HepG2 (cell line): ENCODE measurements around the gene GRID1. TPM values are rescaled to one million over a fixed set of nuclear protein-coding genes. Genes with fewer than 3 reads are reported as not detected.

Source experiments
- ATAC-seq: fragments of 200-7000 bp; cut with Tn5 transposase; 3 replicates; pipeline ENCODE4 v1.9.1; 2020; ENCODE audit warnings: mild to moderate bottlenecking, moderate library complexity
- BruUV-seq: library from RNA; stranded (reverse); fragments of 400-500 nt; replicated peaks from 2 replicates; lab custom pipeline; 2021; lab: Mats Ljungman, UMichigan
- CTCF ChIA-PET: fragments of 300-600 bp; formaldehyde crosslinking; extraction: SDS; loops from one replicate; lab custom pipeline; 2021; ENCODE audit warnings: low total read pairs, inconsistent platforms, low intra/inter-chr PET ratio; lab: Yijun Ruan, JAX
- POLR2A ChIA-PET: fragments of 350-600 bp; sonication (Branson Sonifier 250); formaldehyde crosslinking; loops from one replicate; lab custom pipeline; 2020; ENCODE audit warnings: antibody characterized with exemption, inconsistent platforms; lab: Yijun Ruan, JAX
- DNase-seq: peaks from one replicate; pipeline ENCODE4 v3.0.0-alpha.2; 2015; ENCODE audit warnings: low spot score
- FAIRE-seq: peaks from 3 replicates; lab custom pipeline; 2011; peaks lifted over from hg19 to GRCh38; lab: Jason Lieb, UNC
- H2AFZ ChIP-seq: one replicate; pipeline ENCODE4 v1.6.1; 2011; ENCODE audit warnings: low read length, inconsistent platforms
- H3K27ac ChIP-seq: fragments of 300-600 bp; 3 replicates; pipeline ENCODE4 v1.8.0; 2011; ENCODE audit warnings: mixed run types, mild to moderate bottlenecking, mixed read lengths, low read length, inconsistent platforms; ENCODE audit not compliant: insufficient read depth; ENCODE audit errors: extremely low read length
- H3K27me3 ChIP-seq, 2 experiments: fragments of 200-600 bp in 1 of 2; 2 replicates in 1 of 2; 3 replicates in 1 of 2; pipeline versions ENCODE4 v1.6.0 to v1.8.0; 2011; ENCODE audit warnings: low read length in 2 of 2, mild to moderate bottlenecking in 2 of 2, moderate library complexity in 2 of 2, inconsistent platforms in 1 of 2; ENCODE audit not compliant: insufficient read depth in 2 of 2, control insufficient read depth in 1 of 2
- H3K36me3 ChIP-seq, 2 experiments: fragments of 200-600 bp in 1 of 2; replicated peaks in 1 of 2; 2 replicates in 1 of 2; 3 replicates in 1 of 2; pipeline versions ENCODE4 v1.5.1 to v1.8.0; 2011; ENCODE audit warnings: low read length in 2 of 2, inconsistent platforms in 1 of 2; ENCODE audit not compliant: insufficient read depth in 2 of 2, control insufficient read depth in 1 of 2
- H3K4me1 ChIP-seq: 2 replicates; pipeline ENCODE4 v1.5.1; 2012; ENCODE audit warnings: low read length, inconsistent platforms; ENCODE audit not compliant: insufficient read depth
- H3K4me2 ChIP-seq: 2 replicates; pipeline ENCODE4 v1.6.0; 2011; ENCODE audit warnings: low read depth, low read length, inconsistent platforms
- H3K4me3 ChIP-seq, 3 experiments: fragments of 200-600 bp in 1 of 3; sonication (generic), shearing (Covaris generic) in 1 of 3; replicated peaks in 1 of 3; 2 replicates each; pipeline ENCODE4 v1.5.1; 2011 to 2016; ENCODE audit warnings: low read length in 3 of 3, inconsistent platforms in 2 of 3, low read depth in 2 of 3, mild to moderate bottlenecking in 2 of 3, control low read depth in 1 of 3, mixed read lengths in 1 of 3; ENCODE audit not compliant: insufficient read depth in 1 of 3
- H3K79me2 ChIP-seq: one replicate; pipeline ENCODE4 v1.6.1; 2011; ENCODE audit warnings: low read length, inconsistent platforms; ENCODE audit not compliant: insufficient read depth
- H3K9ac ChIP-seq: 2 replicates; pipeline ENCODE4 v1.6.0; 2011; ENCODE audit warnings: mild to moderate bottlenecking, low read depth, low read length, inconsistent platforms; ENCODE audit not compliant: insufficient read depth
- H3K9me3 ChIP-seq: 2 replicates; pipeline ENCODE4 v1.5.1; 2012; ENCODE audit warnings: mild to moderate bottlenecking, low read length
- H4K20me1 ChIP-seq: 2 replicates; pipeline ENCODE4 v1.6.0; 2011; ENCODE audit warnings: inconsistent platforms, mild to moderate bottlenecking, low read length, moderate library complexity; ENCODE audit not compliant: insufficient read depth
- CEBPG ChIP-seq: IDR thresholded peaks from 2 replicates; pipeline ENCODE4 v1.6.1; 2016
- CHCHD3 ChIP-seq: sonication (generic); formaldehyde crosslinking; IDR thresholded peaks from 2 replicates; pipeline ENCODE4 v1.8.0; 2022; ENCODE audit warnings: mild to moderate bottlenecking, missing genetic modification reagents, moderate library complexity
- CHD2 ChIP-seq: IDR thresholded peaks from 2 replicates; pipeline ENCODE4 v1.6.1; 2011; ENCODE audit warnings: low read depth, low read length, improper control_type of control experiment
- CREM ChIP-seq, 2 experiments: sonication (generic) in 1 of 2; formaldehyde crosslinking in 1 of 2; IDR thresholded peaks; 2 replicates each; pipeline versions ENCODE4 v1.4.0 to v1.6.1; 2016 to 2020; ENCODE audit warnings: antibody characterized with exemption in 1 of 2, mild to moderate bottlenecking in 1 of 2, missing genetic modification reagents in 1 of 2
- ESRRA ChIP-seq: sonication (generic); formaldehyde crosslinking; IDR thresholded peaks from 2 replicates; pipeline ENCODE4 v1.5.1; 2020; ENCODE audit warnings: mild to moderate bottlenecking, low read depth, missing genetic modification reagents
- IKZF4 ChIP-seq: sonication (generic); formaldehyde crosslinking; IDR thresholded peaks from 2 replicates; pipeline ENCODE4 v1.5.1; 2020; ENCODE audit warnings: borderline replicate concordance, mild to moderate bottlenecking, low read depth, missing genetic modification reagents; ENCODE audit errors: not compliant biosample characterization
- MAFG ChIP-seq: sonication (generic); formaldehyde crosslinking; IDR thresholded peaks from 2 replicates; pipeline ENCODE4 v1.5.1; 2020; ENCODE audit warnings: mild to moderate bottlenecking, missing genetic modification reagents
- MBD4 ChIP-seq: IDR thresholded peaks from 2 replicates; pipeline ENCODE4 v1.6.1; 2012; ENCODE audit warnings: low read length, inconsistent platforms, borderline replicate concordance
- MIXL1 ChIP-seq: IDR thresholded peaks from 2 replicates; pipeline ENCODE4 v1.6.1; 2016
- RFXAP ChIP-seq: sonication (generic); formaldehyde crosslinking; IDR thresholded peaks from 2 replicates; pipeline ENCODE4 v1.4.0; 2020; ENCODE audit warnings: missing genetic modification reagents, borderline replicate concordance
- SP2 ChIP-seq: sonication (generic); formaldehyde crosslinking; IDR thresholded peaks from 2 replicates; pipeline ENCODE4 v1.5.1; 2020; ENCODE audit warnings: mild to moderate bottlenecking, missing genetic modification reagents
- TBX2 ChIP-seq: sonication (generic); formaldehyde crosslinking; IDR thresholded peaks from 2 replicates; pipeline ENCODE4 v1.5.0; 2020; ENCODE audit warnings: missing genetic modification reagents, mild to moderate bottlenecking, borderline replicate concordance
- ZBTB1 ChIP-seq: sonication (generic); formaldehyde crosslinking; IDR thresholded peaks from 2 replicates; pipeline ENCODE4 v1.4.0; 2020; ENCODE audit warnings: missing genetic modification reagents, borderline replicate concordance
- ZNF350 ChIP-seq: sonication (generic); formaldehyde crosslinking; IDR thresholded peaks from 2 replicates; pipeline ENCODE4 v1.4.0; 2020; ENCODE audit warnings: mild to moderate bottlenecking, low read depth, missing genetic modification reagents, borderline replicate concordance
- ZNF737 ChIP-seq: sonication (generic); formaldehyde crosslinking; IDR thresholded peaks from 2 replicates; pipeline ENCODE4 v1.5.0; 2020; ENCODE audit warnings: missing genetic modification reagents, mild to moderate bottlenecking, borderline replicate concordance
- WGBS: methylation state at CpG from one replicate; pipeline ENCODE4 v1.1.6; 2017; ENCODE audit warnings: low lambda C conversion rate; 5-methylcytosine and 5-hydroxymethylcytosine counted together
- in situ Hi-C: cut with HindIII; loops from 2 replicates; pipeline ENCODE4 v1.10.0; 2017; ENCODE audit warnings: low pct_unique_long_range_greater_than_20kb; ENCODE audit not compliant: extremely low pct_ligation_motif_present
- intact Hi-C: fragments of 100-400 bp; cut with micrococcal nuclease; formaldehyde crosslinking; loops from one replicate; pipeline ENCODE4 v1.10.0; 2022; ENCODE audit not compliant: unreplicated experiment
- polyA plus RNA-seq, 8 experiments: library from polyadenylated mRNA; depleted of rRNA in 3 of 8; stranded (reverse) in 7 of 8; unstranded in 1 of 8; fragments of >200 nt; fragmentation: Illumina TruSeq in 4 of 8; extraction: Trizol in 4 of 8; gene quantifications; 2 replicates each; pipeline versions ENCODE4 v1.2.1 to v1.2.3, GENCODE V29; 2011 to 2016; ENCODE audit warnings: low read depth in 4 of 8, missing spikeins in 1 of 8, mixed read lengths in 1 of 8; ENCODE audit not compliant: insufficient read depth in 1 of 8
- total RNA-seq, 5 experiments: library from RNA; depleted of rRNA; stranded (reverse); fragments of >200 nt; fragmentation: Illumina TruSeq; extraction: Trizol; gene quantifications; 2 replicates each; pipeline ENCODE4 v1.2.3, GENCODE V29; 2016; ENCODE audit warnings: low read depth in 1 of 5
- TF ChIP-seq, protein P1 (sequence below): sonication (generic); formaldehyde crosslinking; IDR thresholded peaks from 2 replicates; pipeline ENCODE4 v1.5.0; 2020; ENCODE audit warnings: mild to moderate bottlenecking, missing genetic modification reagents
- TF ChIP-seq, protein P2 (sequence below): sonication (generic); formaldehyde crosslinking; IDR thresholded peaks from 2 replicates; pipeline ENCODE4 v1.4.0; 2020; ENCODE audit warnings: missing genetic modification reagents

GRID1 gene
- total and polyA plus RNA-seq, 2 of the 13 experiments (the other 11 are each of a cell fraction or from before 2014, with no cell fraction given), result 0.05 TPM; not detected in 1

DNA sequence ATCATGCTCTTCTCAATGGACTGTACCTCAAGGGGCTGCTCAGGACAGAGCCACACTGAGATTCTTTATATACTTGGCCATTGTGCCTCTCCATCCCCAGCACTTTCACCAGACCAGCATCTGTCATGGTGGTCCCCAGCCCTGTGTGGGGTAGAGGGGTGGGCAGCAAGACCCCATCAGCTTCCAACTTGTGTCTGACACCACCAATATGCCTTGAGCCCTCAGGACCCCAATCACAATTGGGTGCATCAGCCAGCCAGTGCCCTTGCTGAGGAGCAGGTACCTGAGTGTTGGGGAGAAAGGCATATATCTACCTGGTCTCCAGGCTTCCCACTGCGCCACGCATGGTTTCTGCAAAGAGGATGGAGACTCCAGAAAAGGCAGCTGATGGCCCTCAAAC is 56.3 kb downstream of the GRID1 start (continued):
- TF ChIP-seq, protein P1, sequence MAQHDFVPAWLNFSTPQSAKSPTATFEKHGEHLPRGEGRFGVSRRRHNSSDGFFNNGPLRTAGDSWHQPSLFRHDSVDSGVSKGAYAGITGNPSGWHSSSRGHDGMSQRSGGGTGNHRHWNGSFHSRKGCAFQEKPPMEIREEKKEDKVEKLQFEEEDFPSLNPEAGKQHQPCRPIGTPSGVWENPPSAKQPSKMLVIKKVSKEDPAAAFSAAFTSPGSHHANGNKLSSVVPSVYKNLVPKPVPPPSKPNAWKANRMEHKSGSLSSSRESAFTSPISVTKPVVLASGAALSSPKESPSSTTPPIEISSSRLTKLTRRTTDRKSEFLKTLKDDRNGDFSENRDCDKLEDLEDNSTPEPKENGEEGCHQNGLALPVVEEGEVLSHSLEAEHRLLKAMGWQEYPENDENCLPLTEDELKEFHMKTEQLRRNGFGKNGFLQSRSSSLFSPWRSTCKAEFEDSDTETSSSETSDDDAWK (CRISPR knock-in tag), result no peak
- TF ChIP-seq CREM (IDR thresholded peaks at IDR 0.05) (no peak), CREM (CRISPR knock-in tag; IDR thresholded peaks at IDR 0.05) (no peak), CHCHD3 (no peak), ZBTB1 (no peak), CHD2 (no peak), TBX2 (no peak)
- TF ChIP-seq, all 625 proteins: peak for 0

DNA sequence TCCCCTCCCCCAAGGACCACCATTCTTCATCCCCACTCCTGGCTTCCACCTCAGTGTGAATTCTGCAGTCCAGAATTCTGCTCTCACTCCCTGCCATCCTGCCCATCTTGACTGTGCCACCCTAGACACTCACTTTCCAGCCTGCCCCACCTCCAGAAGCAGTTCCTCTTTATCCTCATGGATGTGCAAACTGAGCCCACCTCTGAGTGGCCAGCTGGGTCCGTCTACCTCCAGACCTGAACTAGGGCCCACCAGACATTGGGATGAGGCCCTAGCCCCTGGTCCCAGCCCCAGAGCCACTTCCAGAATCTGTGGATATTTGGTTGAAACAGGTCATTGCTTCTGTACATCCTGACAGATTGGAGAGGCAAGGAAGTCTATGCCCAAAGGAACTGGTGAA is 58.5 kb downstream of the GRID1 start:
- Histone ChIP-seq H3K27ac (no peak overlapping the region), H2AFZ (no peak overlapping the region), H3K79me2 (no peaks in the 10 kb centered on the region), H3K9me3 (no peaks in the 10 kb centered on the region), H3K36me3 (no peaks in the 10 kb centered on the region), H3K9ac (no peak overlapping the region), H3K4me3 (no peak overlapping the region), H3K4me1 (no peaks in the 10 kb centered on the region), H3K4me2 (no peak overlapping the region), H4K20me1 (no peaks in the 10 kb centered on the region), H3K27me3 (peaks cover 0 to 3% of the 10 kb centered on the region in 2 experiments; a peak in 1 of 5 replicates)
- no TSS peak for BruUV-seq
- in situ Hi-C loops (no loop called here), intact Hi-C loops (loop anchor here (10.0 kb wide), 1 partner anchor 1917 kb away; no protein-coding TSS in a partner anchor)
- CTCF ChIA-PET, result no interaction called here
- no peak for ATAC-seq
- POLR2A ChIA-PET, result no interaction called here
- WGBS, result 0% methylated on average over 1 of the region's 1 CpG
- no peak for TF ChIP-seq CHD2
- no peak for TF ChIP-seq SP2 (CRISPR knock-in tag)
- TF ChIP-seq RFXAP (CRISPR knock-in tag), result no peak
- TF ChIP-seq IKZF4 (CRISPR knock-in tag), result no peak
- TF ChIP-seq, protein P2, sequence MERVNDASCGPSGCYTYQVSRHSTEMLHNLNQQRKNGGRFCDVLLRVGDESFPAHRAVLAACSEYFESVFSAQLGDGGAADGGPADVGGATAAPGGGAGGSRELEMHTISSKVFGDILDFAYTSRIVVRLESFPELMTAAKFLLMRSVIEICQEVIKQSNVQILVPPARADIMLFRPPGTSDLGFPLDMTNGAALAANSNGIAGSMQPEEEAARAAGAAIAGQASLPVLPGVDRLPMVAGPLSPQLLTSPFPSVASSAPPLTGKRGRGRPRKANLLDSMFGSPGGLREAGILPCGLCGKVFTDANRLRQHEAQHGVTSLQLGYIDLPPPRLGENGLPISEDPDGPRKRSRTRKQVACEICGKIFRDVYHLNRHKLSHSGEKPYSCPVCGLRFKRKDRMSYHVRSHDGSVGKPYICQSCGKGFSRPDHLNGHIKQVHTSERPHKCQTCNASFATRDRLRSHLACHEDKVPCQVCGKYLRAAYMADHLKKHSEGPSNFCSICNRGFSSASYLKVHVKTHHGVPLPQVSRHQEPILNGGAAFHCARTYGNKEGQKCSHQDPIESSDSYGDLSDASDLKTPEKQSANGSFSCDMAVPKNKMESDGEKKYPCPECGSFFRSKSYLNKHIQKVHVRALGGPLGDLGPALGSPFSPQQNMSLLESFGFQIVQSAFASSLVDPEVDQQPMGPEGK (CRISPR knock-in tag), result no peak
- no peak for TF ChIP-seq ZNF737 (CRISPR knock-in tag)
- TF ChIP-seq MIXL1 (CRISPR knock-in tag), result no peak
- TF ChIP-seq MBD4, result no peak
- no peak for TF ChIP-seq CEBPG (CRISPR knock-in tag)
- TF ChIP-seq ESRRA (CRISPR knock-in tag), result no peak
- no peak for TF ChIP-seq MAFG (CRISPR knock-in tag)
- TF ChIP-seq ZNF350 (CRISPR knock-in tag), result no peak
- FAIRE-seq, result no peak
- no peak for DNase-seq
